IMR-90 (cell line): Measurements from ENCODE around the gene IFNL1. TPM values are rescaled to one million over a fixed set of nuclear protein-coding genes. Genes with fewer than 3 reads are reported as not detected.
"Not testable (repeated sequence)": the region's sequence is repeated elsewhere in the genome, so short reads cannot be mapped to it uniquely, and the experiment has no call there.

Source experiments
- ATAC-seq: fragments of 200-7000 bp; cut with Tn5 transposase; 2 replicates; pipeline ENCODE4 v1.9.1; 2020; ENCODE audit warnings: low read depth, mild to moderate bottlenecking, moderate library complexity
- BruUV-seq: library from RNA; stranded (reverse); fragments of 400-500 nt; replicated peaks from 2 replicates; lab custom pipeline; 2021; lab: Mats Ljungman, UMichigan
- CTCF ChIA-PET: fragments of 300-600 bp; formaldehyde crosslinking; extraction: SDS; loops from one replicate; lab custom pipeline; 2021; ENCODE audit warnings: antibody characterized with exemption; lab: Yijun Ruan, JAX
- POLR2A ChIA-PET: fragments of 300-600 bp; sonication (Branson Sonifier 250); formaldehyde crosslinking; loops from one replicate; lab custom pipeline; 2022; ENCODE audit warnings: antibody characterized with exemption; ENCODE audit not compliant: unreplicated experiment; lab: Charles Lee
- DNase-seq: peaks from one replicate; pipeline ENCODE4 v3.0.0; 2013
- H2AFZ ChIP-seq: replicated peaks from 2 replicates; pipeline ENCODE3; 2013; ENCODE audit warnings: low read length, mild to moderate bottlenecking; ENCODE audit not compliant: poor library complexity
- H2AK5ac ChIP-seq: 2 replicates; pipeline ENCODE4 v1.6.1; 2013; ENCODE audit warnings: low read depth, low read length, inconsistent platforms
- H2AK9ac ChIP-seq: replicated peaks from 2 replicates; pipeline ENCODE3; 2013; ENCODE audit warnings: mild to moderate bottlenecking, low read depth, low read length, moderate library complexity; ENCODE audit not compliant: poor library complexity
- H2BK120ac ChIP-seq: 2 replicates; pipeline ENCODE4 v1.6.1; 2013; ENCODE audit warnings: low read depth, low read length, inconsistent platforms
- H2BK15ac ChIP-seq: 3 replicates; pipeline ENCODE4 v1.6.1; 2013; ENCODE audit warnings: low read depth, low read length, inconsistent platforms
- H2BK20ac ChIP-seq: 2 replicates; pipeline ENCODE4 v1.6.1; 2013; ENCODE audit warnings: low read depth, mild to moderate bottlenecking, inconsistent platforms, low read length, moderate library complexity
- H2BK5ac ChIP-seq: 2 replicates; pipeline ENCODE4 v1.6.1; 2013; ENCODE audit warnings: mild to moderate bottlenecking, low read depth, low read length, inconsistent platforms; ENCODE audit not compliant: poor library complexity, severe bottlenecking
- H3K14ac ChIP-seq: replicated peaks from 2 replicates; pipeline ENCODE4 v1.6.1; 2013; ENCODE audit warnings: low read depth, low read length, inconsistent platforms
- H3K18ac ChIP-seq: 2 replicates; pipeline ENCODE4 v1.6.1; 2013; ENCODE audit warnings: low read depth, low read length, control low read depth
- H3K23ac ChIP-seq: 2 replicates; pipeline ENCODE4 v1.6.1; 2013; ENCODE audit warnings: low read depth, low read length, inconsistent platforms
- H3K27ac ChIP-seq: 2 replicates; pipeline ENCODE4 v1.5.1; 2013; ENCODE audit warnings: mild to moderate bottlenecking, control low read depth, low read length; ENCODE audit not compliant: insufficient read depth
- H3K27me3 ChIP-seq: 2 replicates; pipeline ENCODE4 v1.6.1; 2013; ENCODE audit warnings: low read length; ENCODE audit not compliant: control insufficient read depth, insufficient read depth
- H3K36me3 ChIP-seq: 2 replicates; pipeline ENCODE4 v1.6.1; 2013; ENCODE audit warnings: low read length, mixed read lengths; ENCODE audit not compliant: control insufficient read depth, insufficient read depth
- H3K4ac ChIP-seq: 2 replicates; pipeline ENCODE4 v1.6.1; 2013; ENCODE audit warnings: low read depth, low read length, inconsistent platforms
- H3K4me1 ChIP-seq: 2 replicates; pipeline ENCODE4 v1.6.1; 2013; ENCODE audit warnings: low read length, mixed read lengths; ENCODE audit not compliant: control insufficient read depth, insufficient read depth
- H3K4me2 ChIP-seq: 2 replicates; pipeline ENCODE4 v1.6.1; 2013; ENCODE audit warnings: low read depth, mild to moderate bottlenecking, control low read depth, low read length, moderate library complexity
- H3K4me3 ChIP-seq: 2 replicates; pipeline ENCODE4 v1.5.1; 2013; ENCODE audit warnings: low read depth, mild to moderate bottlenecking, control low read depth, low read length, moderate library complexity; ENCODE audit not compliant: insufficient read depth
- H3K56ac ChIP-seq: 2 replicates; pipeline ENCODE4 v1.6.1; 2013; ENCODE audit warnings: low read length, inconsistent platforms; ENCODE audit not compliant: insufficient read depth; ENCODE audit errors: extremely low read depth
- H3K79me1 ChIP-seq, 2 experiments: 2 replicates each; pipeline ENCODE4 v1.6.1; 2013; ENCODE audit warnings: low read length in 2 of 2, inconsistent platforms in 1 of 2, low read depth in 1 of 2
- H3K9ac ChIP-seq: 2 replicates; pipeline ENCODE4 v1.6.1; 2013; ENCODE audit warnings: low read depth, low read length, control low read depth
- H3K9me1 ChIP-seq: 2 replicates; pipeline ENCODE4 v1.6.1; 2013; ENCODE audit warnings: low read length, inconsistent platforms; ENCODE audit not compliant: insufficient read depth
- H3K9me3 ChIP-seq: 2 replicates; pipeline ENCODE4 v1.6.1; 2013; ENCODE audit warnings: low read length; ENCODE audit not compliant: control insufficient read depth, insufficient read depth
- H4K20me1 ChIP-seq: 2 replicates; pipeline ENCODE4 v1.6.1; 2013; ENCODE audit warnings: low read length, inconsistent platforms; ENCODE audit not compliant: insufficient read depth
- H4K5ac ChIP-seq: 2 replicates; pipeline ENCODE4 v1.6.1; 2013; ENCODE audit warnings: mild to moderate bottlenecking, low read depth, low read length, control low read depth
- H4K8ac ChIP-seq, 2 experiments: 2 replicates each; pipeline ENCODE4 v1.6.1; 2013; ENCODE audit warnings: low read depth in 2 of 2, low read length in 2 of 2, control low read depth in 1 of 2, inconsistent platforms in 1 of 2
- H4K91ac ChIP-seq: 2 replicates; pipeline ENCODE4 v1.6.1; 2013; ENCODE audit warnings: low read depth, low read length, inconsistent platforms; ENCODE audit not compliant: insufficient read depth
- WGBS, 2 experiments: methylation state at CpG; one replicate each; pipeline versions ENCODE4 v1.1.5 to v1.1.7; 2013; ENCODE audit warnings: missing lambda C conversion rate in 2 of 2; ENCODE audit not compliant: insufficient read length in 1 of 2; ENCODE audit errors: extremely low coverage in 2 of 2; 5-methylcytosine and 5-hydroxymethylcytosine counted together
- dilution Hi-C: fragments of 300-500 bp; cut with HindIII; formaldehyde crosslinking; loops from one replicate; pipeline ENCODE4 v1.14.3; 2018; ENCODE audit warnings: low sequenced_read_pairs; ENCODE audit not compliant: unreplicated experiment
- in situ Hi-C: fragments of 300-500 bp; cut with MboI; formaldehyde crosslinking; loops from 3 replicates; pipeline ENCODE4 v1.14.3; 2019; ENCODE audit warnings: low sequenced_read_pairs, inconsistent platforms, mixed read lengths
- intact Hi-C: fragments of 100-400 bp; cut with micrococcal nuclease; formaldehyde crosslinking; loops from 2 replicates; pipeline ENCODE4 v1.10.0; 2022
- polyA plus RNA-seq, 3 experiments: library from polyadenylated mRNA; depleted of rRNA; stranded (reverse); fragments of >200 nt; gene quantifications; 2 replicates each; pipeline ENCODE4 v1.2.3, GENCODE V29; 2012; ENCODE audit warnings: low replicate concordance in 1 of 3
- total RNA-seq: library from RNA; depleted of rRNA; stranded (reverse); fragments of >200 nt; gene quantifications from 2 replicates; pipeline ENCODE4 v1.2.3, GENCODE V29; 2012

Gene IFNL1
- total and polyA plus RNA-seq, 2 of the 4 experiments (the other 2 are of a cell fraction) = not detected

GRCh38 chr19:39268085-39268484 lies 28.1 kb upstream of the IFNL1 start, which contains the start of gene IFNL2:
IFNL2 (plus strand) TSS chr19:39268396; CDS start chr19:39268569, 173 bp downstream.
- H2AFZ ChIP-seq, H2BK120ac ChIP-seq, H2AK9ac ChIP-seq, H2BK15ac ChIP-seq, H3K4me1 ChIP-seq, H3K36me3 ChIP-seq, dilution Hi-C loops, H2BK20ac ChIP-seq, H3K4ac ChIP-seq, H4K91ac ChIP-seq, H3K14ac ChIP-seq, BruUV-seq, H3K23ac ChIP-seq, ATAC-seq, H3K56ac ChIP-seq, H3K4me3 ChIP-seq, H4K5ac ChIP-seq, H4K20me1 ChIP-seq, H3K4me2 ChIP-seq, H3K18ac ChIP-seq, H3K27ac ChIP-seq, in situ Hi-C loops, H4K8ac ChIP-seq, H3K9ac ChIP-seq, H3K9me3 ChIP-seq, intact Hi-C loops, POLR2A ChIA-PET, H2AK5ac ChIP-seq, H3K9me1 ChIP-seq, DNase-seq, H2BK5ac ChIP-seq, H3K79me1 ChIP-seq: not testable (repeated sequence)
- no CpG with 5 or more reads among the region's 1 CpG for WGBS, 2 experiments
- H3K27me3 ChIP-seq = peaks cover 31% of the 10 kb centered on the region
- CTCF ChIA-PET = interaction anchor here (0.6 kb wide), 1 partner anchor 292 kb away, joined by 3 read pairs; no protein-coding TSS in a partner anchor

- POLR2A ChIA-PET, H3K14ac ChIP-seq, dilution Hi-C loops, H3K56ac ChIP-seq, H4K8ac ChIP-seq, BruUV-seq, H2AFZ ChIP-seq, H4K5ac ChIP-seq, H2BK20ac ChIP-seq, H3K9me1 ChIP-seq, CTCF ChIA-PET, H2BK5ac ChIP-seq, intact Hi-C loops, H3K18ac ChIP-seq, in situ Hi-C loops, ATAC-seq, H3K23ac ChIP-seq, H3K79me1 ChIP-seq, H3K36me3 ChIP-seq, H2BK15ac ChIP-seq, H2AK9ac ChIP-seq, H3K4me3 ChIP-seq, H4K91ac ChIP-seq, H3K4ac ChIP-seq, H4K20me1 ChIP-seq, H3K27ac ChIP-seq, H3K4me2 ChIP-seq, H3K4me1 ChIP-seq, H3K9me3 ChIP-seq, H3K9ac ChIP-seq, DNase-seq, H2BK120ac ChIP-seq, H2AK5ac ChIP-seq: not testable (repeated sequence)
- H3K27me3 ChIP-seq = peaks cover 26% of the 10 kb centered on the region
- WGBS, 2 experiments = no CpG with 5 or more reads among the region's 10 CpGs
Measured at GRCh38 chr19:39268531-39269223, 27.5 kb upstream of the IFNL1 start.
